ENCODE data around the gene XYLT1. TPM values are rescaled to one million over a fixed set of nuclear protein-coding genes. Genes with fewer than 3 reads are reported as not detected.

XYLT1 gene
- total and polyA plus RNA-seq, 2 of the 8 experiments (the other 6 are each of a cell fraction or from before 2014, with no cell fraction given) = 6.6 to 25.4 TPM

GRCh38 chr16:17224350-17224749 is 246.4 kb downstream of the XYLT1 start (continued):
- TF ChIP-seq CHD7 (IDR thresholded peaks at IDR 0.05; ENCODE audit: insufficient replicate concordance, low read length) (no peak), JUN (IDR thresholded peaks at IDR 0.05; ENCODE audit: low read depth, low read length) (no peak), RAD21 (IDR thresholded peaks at IDR 0.05 in 1 of 2, conservative IDR thresholded peaks at IDR 0.05 in 1 of 2; ENCODE audit: low read depth in 2 of 2, low read length in 2 of 2) (no peak), E2F6 (IDR thresholded peaks at IDR 0.05) (no peak), ATF2 (IDR thresholded peaks at IDR 0.05; ENCODE audit: low read length) (no peak)

Measured in H1 (cell line).